PC-3 (cell line): ENCODE data around the gene POLR1A. TPM values are rescaled to one million over a fixed set of nuclear protein-coding genes. Genes with fewer than 3 reads are reported as not detected.
A peak's percentile ranks its signal among the peaks of the same experiment; 100 is the strongest.

Source experiments
- ATAC-seq: fragments of 200-7000 bp; cut with Tn5 transposase; 2 replicates; pipeline ENCODE4 v1.9.1; 2020; ENCODE audit warnings: mild to moderate bottlenecking, moderate library complexity
- BruUV-seq: library from RNA; stranded (reverse); fragments of 400-500 nt; replicated peaks from 2 replicates; lab custom pipeline; 2021; lab: Mats Ljungman, UMichigan
- CTCF ChIA-PET: fragments of 300-600 bp; sonication (Branson Sonifier 250); formaldehyde crosslinking; loops from one replicate; lab custom pipeline; 2022; ENCODE audit warnings: antibody characterized with exemption; lab: Charles Lee
- POLR2A ChIA-PET: fragments of 300-600 bp; sonication (Branson Sonifier 250); formaldehyde crosslinking; loops from one replicate; lab custom pipeline; 2022; ENCODE audit warnings: antibody characterized with exemption; ENCODE audit not compliant: unreplicated experiment; lab: Charles Lee
- DNase-seq: peaks from one replicate; pipeline ENCODE4 v3.0.0-alpha.2; 2015
- H2AFZ ChIP-seq: fragments of 300-600 bp; sonication (generic); 2 replicates; pipeline ENCODE4 v1.6.0; 2016; ENCODE audit warnings: antibody characterized with exemption, low read length
- H3F3A ChIP-seq: fragments of 300-600 bp; sonication (generic); one replicate; pipeline ENCODE4 v1.6.0; 2017; ENCODE audit warnings: antibody characterized with exemption, low read length, control low read depth, mild to moderate bottlenecking; ENCODE audit not compliant: unreplicated experiment
- H3K27ac ChIP-seq: fragments of 300-600 bp; sonication (generic); 2 replicates; pipeline ENCODE4 v1.5.1; 2016; ENCODE audit warnings: mild to moderate bottlenecking, low read length
- H3K27me3 ChIP-seq: fragments of 300-600 bp; sonication (generic); 2 replicates; pipeline ENCODE4 v1.6.1; 2016; ENCODE audit warnings: low read length, mixed read lengths
- H3K36me3 ChIP-seq: fragments of 300-600 bp; sonication (generic); 2 replicates; pipeline ENCODE4 v1.6.1; 2016; ENCODE audit warnings: low read depth, mixed run types, low read length, mixed read lengths
- H3K4me1 ChIP-seq: fragments of 300-600 bp; sonication (generic); 2 replicates; pipeline ENCODE4 v1.5.1; 2016; ENCODE audit warnings: low read length; ENCODE audit not compliant: insufficient read depth
- H3K4me2 ChIP-seq: fragments of 300-600 bp; sonication (generic); 2 replicates; pipeline ENCODE4 v1.6.0; 2016; ENCODE audit warnings: low read length
- H3K4me3 ChIP-seq: fragments of 300-600 bp; sonication (generic); 2 replicates; pipeline ENCODE4 v1.5.1; 2016; ENCODE audit warnings: mild to moderate bottlenecking, low read length, mixed read lengths
- H3K79me2 ChIP-seq: fragments of 300-600 bp; sonication (generic); 2 replicates; pipeline ENCODE4 v1.6.1; 2017; ENCODE audit warnings: low read length, mixed read lengths
- H3K9ac ChIP-seq: fragments of 300-600 bp; sonication (generic); 2 replicates; pipeline ENCODE4 v1.6.0; 2016; ENCODE audit warnings: mild to moderate bottlenecking, low read length
- H3K9me2 ChIP-seq: fragments of 300-600 bp; sonication (generic); replicated peaks from 2 replicates; pipeline ENCODE4 v1.6.1; 2016; ENCODE audit warnings: mixed run types, low read length, mixed read lengths
- H3K9me3 ChIP-seq: fragments of 300-600 bp; sonication (generic); 2 replicates; pipeline ENCODE4 v1.6.1; 2016; ENCODE audit warnings: low read length, mixed read lengths
- H4K20me1 ChIP-seq: fragments of 300-600 bp; sonication (generic); 2 replicates; pipeline ENCODE4 v1.6.1; 2016; ENCODE audit warnings: low read length, mixed read lengths
- CTCF ChIP-seq: fragments of 300-600 bp; sonication (generic); conservative IDR thresholded peaks from 2 replicates; pipeline ENCODE4 v1.5.1; 2017; ENCODE audit warnings: antibody characterized with exemption, low read depth, mild to moderate bottlenecking, low read length
- EZH2 ChIP-seq: fragments of 300-600 bp; sonication (generic); IDR thresholded peaks from one replicate; pipeline ENCODE4 v1.6.1; 2017; ENCODE audit warnings: antibody characterized with exemption, mild to moderate bottlenecking, low read length; ENCODE audit not compliant: unreplicated experiment
- EZH2phosphoT487 ChIP-seq: fragments of 300-600 bp; sonication (generic); IDR thresholded peaks from 2 replicates; pipeline ENCODE4 v1.6.1; 2018; ENCODE audit warnings: mild to moderate bottlenecking, antibody characterized with exemption, low read length, borderline replicate concordance
- intact Hi-C: fragments of 100-400 bp; cut with micrococcal nuclease; formaldehyde crosslinking; loops from 2 replicates; pipeline ENCODE4 v1.9.0; 2023
- total RNA-seq: library from RNA; depleted of rRNA; stranded (reverse); fragments of >200 nt; gene quantifications from 2 replicates; pipeline ENCODE4 v1.2.3, GENCODE V29; 2014

Gene POLR1A
- total RNA-seq, 1 experiment from 2014 or later = 25.1 TPM

GRCh38 chr2:86064006-86064405 lies 41.7 kb downstream of the POLR1A start:
- DNase-seq = peak; percentile 60
- no peak overlapping the region for H3K4me3 ChIP-seq
- ATAC-seq = peak; percentile 21; the same call in 1 of the 2 replicates
- H2AFZ ChIP-seq = no peak overlapping the region
- no peaks in the 10 kb centered on the region for H3K79me2 ChIP-seq
- H3K9me3 ChIP-seq = no peaks in the 10 kb centered on the region
- no TSS peak for BruUV-seq
- no peak for TF ChIP-seq CTCF
- no peak for TF ChIP-seq EZH2phosphoT487
- TF ChIP-seq EZH2 = no peak
- POLR2A ChIA-PET = no interaction called here
- no peak overlapping the region for H3K9ac ChIP-seq
- no peaks in the 10 kb centered on the region for H4K20me1 ChIP-seq
- CTCF ChIA-PET = no interaction called here
- H3K9me2 ChIP-seq = no peaks in the 10 kb centered on the region
- no peak overlapping the region for H3K27ac ChIP-seq
- H3K27me3 ChIP-seq = no peaks in the 10 kb centered on the region
- peaks cover 66% of the 10 kb centered on the region for H3K36me3 ChIP-seq
- no peak overlapping the region for H3K4me2 ChIP-seq
- peaks cover 26% of the 10 kb centered on the region for H3K4me1 ChIP-seq
- no peaks in the 10 kb centered on the region for H3F3A ChIP-seq
- intact Hi-C loops = loop anchor here (5.0 kb wide), 1 partner anchor 177 kb away; the partner anchor contains the start of gene ST3GAL5

DNA sequence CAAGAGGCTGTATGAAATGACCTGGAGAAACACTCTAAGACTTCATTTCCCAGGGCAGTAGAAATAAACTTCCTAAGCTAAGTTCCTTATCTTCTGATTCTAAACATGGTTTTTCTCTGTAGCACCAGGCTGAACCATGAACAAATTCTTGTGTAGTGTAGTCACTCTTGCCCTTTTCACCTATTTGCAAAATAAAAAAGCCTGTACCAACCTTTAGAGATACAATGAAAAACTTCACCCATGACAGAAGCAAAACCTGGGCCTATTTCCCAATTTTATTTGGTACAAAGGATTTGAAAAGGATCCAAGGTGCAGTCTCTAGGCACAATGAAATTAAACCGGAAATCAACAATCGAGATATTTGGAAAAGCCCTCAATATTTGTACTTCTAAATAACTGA lies 43.6 kb downstream of the POLR1A start:
- no peaks in the 10 kb centered on the region for H3K27me3 ChIP-seq
- no peaks in the 10 kb centered on the region for H3K9me3 ChIP-seq
- H3K4me2 ChIP-seq = 0 out of 2 replicates have a peak overlapping the region, but pooled peaks have one; percentile 17
- TF ChIP-seq CTCF = no peak
- TF ChIP-seq EZH2 = no peak
- no peak for TF ChIP-seq EZH2phosphoT487
- no peak overlapping the region for H2AFZ ChIP-seq
- CTCF ChIA-PET = interaction anchor here (1.0 kb wide), 1 partner anchor 234 kb away, joined by 4 read pairs; no protein-coding TSS in a partner anchor
- H3K79me2 ChIP-seq = no peaks in the 10 kb centered on the region
- no peak overlapping the region for H3K4me3 ChIP-seq
- no TSS peak for BruUV-seq
- POLR2A ChIA-PET = interaction anchor here (0.5 kb wide), 1 partner anchor 498 kb away, joined by 3 read pairs; no protein-coding TSS in a partner anchor
- DNase-seq (peak; percentile 65), ATAC-seq (peak; percentile 71)
- H4K20me1 ChIP-seq = no peaks in the 10 kb centered on the region
- intact Hi-C loops = loop anchor here (5.0 kb wide), 1 partner anchor 175 kb away; the partner anchor contains the start of gene ST3GAL5
- H3F3A ChIP-seq = no peaks in the 10 kb centered on the region
- H3K36me3 ChIP-seq = peaks cover 62% of the 10 kb centered on the region
- H3K27ac ChIP-seq = no peak overlapping the region
- no peaks in the 10 kb centered on the region for H3K9me2 ChIP-seq
- peaks cover 26% of the 10 kb centered on the region for H3K4me1 ChIP-seq
- no peak overlapping the region for H3K9ac ChIP-seq

- DNase-seq (peak; percentile 11), ATAC-seq (peak; percentile 24; the same call in 1 of the 2 replicates)
- no peaks in the 10 kb centered on the region for H3F3A ChIP-seq
- H3K9me2 ChIP-seq = no peaks in the 10 kb centered on the region
- H3K4me2 ChIP-seq = no peak overlapping the region
- H3K36me3 ChIP-seq = peaks cover 46% of the 10 kb centered on the region
- H3K4me1 ChIP-seq = peaks cover 4% of the 10 kb centered on the region
- no peak overlapping the region for H3K27ac ChIP-seq
- POLR2A ChIA-PET = no interaction called here
- H3K4me3 ChIP-seq = no peak overlapping the region
- CTCF ChIA-PET = no interaction called here
- H3K9me3 ChIP-seq = no peaks in the 10 kb centered on the region
- no peaks in the 10 kb centered on the region for H3K79me2 ChIP-seq
- intact Hi-C loops = no loop called here
- H2AFZ ChIP-seq = no peak overlapping the region
- no TSS peak for BruUV-seq
- no peaks in the 10 kb centered on the region for H3K27me3 ChIP-seq
- H4K20me1 ChIP-seq = no peaks in the 10 kb centered on the region
- no peak overlapping the region for H3K9ac ChIP-seq
- TF ChIP-seq EZH2 (no peak), EZH2phosphoT487 (no peak), CTCF (no peak)
These were observed 48.9 kb downstream of the POLR1A start for GRCh38 chr2:86056590-86057331.
